ENCODE results near the gene CXXC1. TPM values are rescaled to one million over a fixed set of nuclear protein-coding genes. Genes with fewer than 3 reads are reported as not detected.
A peak's percentile ranks its signal among the peaks of the same experiment; 100 is the strongest.

The CXXC1 gene
- total and polyA plus RNA-seq, 2 of the 13 experiments (the other 11 are each of a cell fraction or from before 2014, with no cell fraction given): 32.9 to 39.0 TPM

GRCh38 chr18:50320719-50321118, 33.2 kb upstream of the CXXC1 start (continued):
- TF ChIP-seq, protein P1, sequence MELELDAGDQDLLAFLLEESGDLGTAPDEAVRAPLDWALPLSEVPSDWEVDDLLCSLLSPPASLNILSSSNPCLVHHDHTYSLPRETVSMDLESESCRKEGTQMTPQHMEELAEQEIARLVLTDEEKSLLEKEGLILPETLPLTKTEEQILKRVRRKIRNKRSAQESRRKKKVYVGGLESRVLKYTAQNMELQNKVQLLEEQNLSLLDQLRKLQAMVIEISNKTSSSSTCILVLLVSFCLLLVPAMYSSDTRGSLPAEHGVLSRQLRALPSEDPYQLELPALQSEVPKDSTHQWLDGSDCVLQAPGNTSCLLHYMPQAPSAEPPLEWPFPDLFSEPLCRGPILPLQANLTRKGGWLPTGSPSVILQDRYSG (CRISPR knock-in tag; IDR thresholded peaks at IDR 0.05): no peak
- TF ChIP-seq ZNF24 (IDR thresholded peaks at IDR 0.05) (no peak), DMAP1 (CRISPR knock-in tag; IDR thresholded peaks at IDR 0.05) (no peak), BRD4 (CRISPR knock-in tag; IDR thresholded peaks at IDR 0.05) (no peak), RFX1 (IDR thresholded peaks at IDR 0.05) (no peak), SRSF4 (IDR thresholded peaks at IDR 0.05; ENCODE audit: low read depth, low read length, poor library complexity, severe bottlenecking) (no peak), CAMTA2 (CRISPR knock-in tag; IDR thresholded peaks at IDR 0.05; ENCODE audit: borderline replicate concordance) (no peak), ZNF274 (CRISPR knock-in tag; IDR thresholded peaks at IDR 0.05) (no peak)

DNA sequence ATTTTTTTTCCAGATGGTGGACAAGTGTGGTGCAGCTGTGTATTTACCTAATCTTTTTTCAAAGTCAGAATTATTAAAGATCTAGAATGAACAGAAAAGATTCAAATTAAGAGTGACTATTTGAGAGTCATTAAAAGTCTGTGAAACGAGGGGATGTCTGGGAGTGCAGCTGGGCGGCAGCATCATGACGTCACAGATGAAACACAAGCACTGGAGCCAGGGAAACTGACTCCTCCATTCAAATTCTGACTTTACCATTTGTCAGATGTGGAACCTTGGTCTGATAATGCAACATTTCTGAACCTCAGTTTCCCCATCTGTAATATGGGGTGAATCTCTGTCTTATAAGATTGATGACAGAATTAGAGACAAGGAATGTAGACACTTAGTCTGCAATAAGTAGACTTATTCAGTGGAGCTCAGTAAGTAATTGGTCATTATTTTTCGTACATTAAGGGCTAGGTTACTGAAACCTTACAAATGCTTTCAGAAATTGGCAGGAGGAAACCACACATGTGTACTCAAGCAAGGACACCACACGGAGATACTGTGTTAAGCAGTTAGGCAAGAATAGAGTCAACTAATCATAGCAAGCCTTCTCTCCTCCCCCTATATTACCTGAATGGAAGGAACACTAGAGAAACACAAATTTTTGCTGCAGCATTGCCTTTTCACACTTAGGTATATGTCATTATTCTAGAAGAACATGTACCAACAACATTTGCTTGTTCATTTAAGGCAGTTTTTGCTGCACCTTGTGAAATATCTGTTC, 27.8 kb upstream of the CXXC1 start:
- ATAC-seq: no peak

More for the DNA sequence above, 27.8 kb upstream of the CXXC1 start:
- H3K4me2 ChIP-seq (ENCODE audit: low read depth, low read length): no peak overlapping the region
- TF ChIP-seq CREB1 (IDR thresholded peaks at IDR 0.05) (peak; percentile 78), CREB1 (CRISPR knock-in tag; IDR thresholded peaks at IDR 0.05) (no peak), ZNF670 (CRISPR knock-in tag; IDR thresholded peaks at IDR 0.05; ENCODE audit: borderline replicate concordance) (no peak)
- no peak overlapping the region for H3K4me3 ChIP-seq (replicated peaks in 1 of 3; ENCODE audit: insufficient read depth in 1 of 3, low read depth in 2 of 3, low read length in 3 of 3)
- CTCF ChIA-PET (ENCODE audit: low intra/inter-chr PET ratio, low total read pairs): no interaction called here
- no peak overlapping the region for H3K9ac ChIP-seq (ENCODE audit: insufficient read depth, low read depth, low read length)
- intact Hi-C loops (cut with micrococcal nuclease; ENCODE audit: unreplicated experiment): no loop called here
- no peaks in the 10 kb centered on the region for H3K36me3 ChIP-seq (replicated peaks in 1 of 2; ENCODE audit: control insufficient read depth in 1 of 2, insufficient read depth in 2 of 2, low read length in 2 of 2)
- no peaks in the 10 kb centered on the region for H3K9me3 ChIP-seq (ENCODE audit: low read length)
- peaks cover 32% of the 10 kb centered on the region for H3K4me1 ChIP-seq (ENCODE audit: insufficient read depth, low read length)
- H3K27ac ChIP-seq (ENCODE audit: extremely low read length, insufficient read depth, low read length): no peak overlapping the region
- in situ Hi-C loops (cut with HindIII; ENCODE audit: extremely low pct_ligation_motif_present, low pct_unique_long_range_greater_than_20kb): no loop called here
- POLR2A ChIA-PET: no interaction called here
- BruUV-seq (replicated peaks): no TSS peak
- H3K79me2 ChIP-seq (ENCODE audit: insufficient read depth, low read length): no peaks in the 10 kb centered on the region
- H3K27me3 ChIP-seq (ENCODE audit: control insufficient read depth in 1 of 2, insufficient read depth in 2 of 2, low read length in 2 of 2): no peaks in the 10 kb centered on the region
- FAIRE-seq (no peak), DNase-seq (ENCODE audit: low spot score) (no peak)
- no peaks in the 10 kb centered on the region for H4K20me1 ChIP-seq (ENCODE audit: insufficient read depth, low read length)
- WGBS (ENCODE audit: low lambda C conversion rate): 41% methylated on average over 5 of the region's 5 CpGs
- no peak overlapping the region for H2AFZ ChIP-seq (ENCODE audit: low read length)
